ENCODE data around the gene CXorf58. TPM values are rescaled to one million over a fixed set of nuclear protein-coding genes. Genes with fewer than 3 reads are reported as not detected.

The CXorf58 gene
- total RNA-seq, 1 experiment from 2014 or later: not detected

DNA sequence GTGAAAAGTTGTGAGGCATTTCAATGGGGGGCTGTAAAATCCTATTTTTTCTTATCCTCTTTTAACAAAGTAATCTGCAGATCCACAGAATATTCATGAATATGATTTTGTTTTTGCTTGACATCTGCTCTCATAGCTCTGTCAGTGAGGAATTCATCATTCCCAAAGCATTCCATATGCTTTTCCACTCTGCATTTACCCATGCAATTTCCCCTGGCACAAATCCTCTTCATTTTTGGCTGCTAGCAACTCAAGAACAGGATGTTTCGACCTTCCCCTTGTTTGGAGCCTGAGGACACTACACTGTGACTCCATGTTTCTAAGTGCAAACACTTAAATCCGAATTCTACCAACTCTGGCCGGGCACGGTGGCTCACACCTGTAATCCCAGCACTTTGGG, 70.7 kb downstream of the CXorf58 start:
- Histone ChIP-seq H3K4me3 (ENCODE audit: low read depth, low read length, poor library complexity, severe bottlenecking) (no peak overlapping the region), H3K9me3 (ENCODE audit: low read depth, low read length, poor library complexity, severe bottlenecking) (no peaks in the 10 kb centered on the region), H3K27me3 (replicated peaks; ENCODE audit: insufficient read depth, low read depth, low read length, poor library complexity) (peaks cover 4% of the 10 kb centered on the region), H3K36me3 (ENCODE audit: insufficient read depth, low read length, poor library complexity, severe bottlenecking) (peaks cover 2% of the 10 kb centered on the region), H3K4me1 (ENCODE audit: insufficient read depth, low read length, poor library complexity, severe bottlenecking) (no peaks in the 10 kb centered on the region), H3K27ac (ENCODE audit: low read depth, low read length, poor library complexity, severe bottlenecking) (no peak overlapping the region)
- no peak for DNase-seq (ENCODE audit: low spot score)
- no peak for TF ChIP-seq EZH2 (IDR thresholded peaks at IDR 0.05; ENCODE audit: borderline replicate concordance, low read depth, low read length, poor library complexity, severe bottlenecking)
- TF ChIP-seq, protein P1, sequence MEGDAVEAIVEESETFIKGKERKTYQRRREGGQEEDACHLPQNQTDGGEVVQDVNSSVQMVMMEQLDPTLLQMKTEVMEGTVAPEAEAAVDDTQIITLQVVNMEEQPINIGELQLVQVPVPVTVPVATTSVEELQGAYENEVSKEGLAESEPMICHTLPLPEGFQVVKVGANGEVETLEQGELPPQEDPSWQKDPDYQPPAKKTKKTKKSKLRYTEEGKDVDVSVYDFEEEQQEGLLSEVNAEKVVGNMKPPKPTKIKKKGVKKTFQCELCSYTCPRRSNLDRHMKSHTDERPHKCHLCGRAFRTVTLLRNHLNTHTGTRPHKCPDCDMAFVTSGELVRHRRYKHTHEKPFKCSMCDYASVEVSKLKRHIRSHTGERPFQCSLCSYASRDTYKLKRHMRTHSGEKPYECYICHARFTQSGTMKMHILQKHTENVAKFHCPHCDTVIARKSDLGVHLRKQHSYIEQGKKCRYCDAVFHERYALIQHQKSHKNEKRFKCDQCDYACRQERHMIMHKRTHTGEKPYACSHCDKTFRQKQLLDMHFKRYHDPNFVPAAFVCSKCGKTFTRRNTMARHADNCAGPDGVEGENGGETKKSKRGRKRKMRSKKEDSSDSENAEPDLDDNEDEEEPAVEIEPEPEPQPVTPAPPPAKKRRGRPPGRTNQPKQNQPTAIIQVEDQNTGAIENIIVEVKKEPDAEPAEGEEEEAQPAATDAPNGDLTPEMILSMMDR (conservative IDR thresholded peaks at IDR 0.05; ENCODE audit: low read depth, low read length): no peak
- ChIA-PET POLR2A (ENCODE audit: low non-redundant PET) (no interaction called here), CTCF (no interaction called here)
- no TSS peak for BruUV-seq (replicated peaks)
- intact Hi-C loops (cut with micrococcal nuclease; ENCODE audit: unreplicated experiment): no loop called here

DNA sequence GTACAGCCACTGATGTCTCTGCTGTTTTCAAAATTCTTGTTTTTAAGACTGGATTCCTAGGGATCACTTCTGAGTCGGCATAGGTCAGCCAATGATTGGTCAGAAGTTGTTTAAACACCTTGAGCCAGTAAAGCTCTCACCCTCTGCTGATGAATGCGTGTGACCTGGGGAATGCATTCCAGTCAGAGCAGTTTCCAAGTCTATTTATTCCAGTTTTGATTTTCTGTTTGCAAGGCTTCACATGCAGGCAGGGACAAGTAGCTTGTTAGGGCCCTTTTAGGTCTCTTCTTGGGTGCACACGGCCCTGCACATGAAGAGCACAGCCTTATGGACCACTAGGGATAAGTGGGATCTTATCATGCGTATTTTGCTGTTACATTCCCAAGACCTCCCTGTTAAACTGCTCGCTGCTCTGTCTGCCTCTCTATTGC, 72.2 kb downstream of the CXorf58 start:
- DNase-seq (ENCODE audit: low spot score): no peak
- Histone ChIP-seq H3K9me3 (ENCODE audit: low read depth, low read length, poor library complexity, severe bottlenecking) (no peaks in the 10 kb centered on the region), H3K36me3 (ENCODE audit: insufficient read depth, low read length, poor library complexity, severe bottlenecking) (peaks cover 2% of the 10 kb centered on the region), H3K27ac (ENCODE audit: low read depth, low read length, poor library complexity, severe bottlenecking) (no peak overlapping the region), H3K4me3 (ENCODE audit: low read depth, low read length, poor library complexity, severe bottlenecking) (no peak overlapping the region), H3K27me3 (replicated peaks; ENCODE audit: insufficient read depth, low read depth, low read length, poor library complexity) (peaks cover 4% of the 10 kb centered on the region), H3K4me1 (ENCODE audit: insufficient read depth, low read length, poor library complexity, severe bottlenecking) (no peaks in the 10 kb centered on the region)
- POLR2A ChIA-PET (ENCODE audit: low non-redundant PET): no interaction called here
- intact Hi-C loops (cut with micrococcal nuclease; ENCODE audit: unreplicated experiment): no loop called here
- TF ChIP-seq EZH2 (IDR thresholded peaks at IDR 0.05; ENCODE audit: borderline replicate concordance, low read depth, low read length, poor library complexity, severe bottlenecking): no peak
- TF ChIP-seq, protein P1 (conservative IDR thresholded peaks at IDR 0.05; ENCODE audit: low read depth, low read length): no peak
- no TSS peak for BruUV-seq (replicated peaks)
- CTCF ChIA-PET: interaction anchor here (0.6 kb wide), 1 partner anchor 44 kb away, joined by 3 read pairs; no protein-coding TSS in a partner anchor

DNA sequence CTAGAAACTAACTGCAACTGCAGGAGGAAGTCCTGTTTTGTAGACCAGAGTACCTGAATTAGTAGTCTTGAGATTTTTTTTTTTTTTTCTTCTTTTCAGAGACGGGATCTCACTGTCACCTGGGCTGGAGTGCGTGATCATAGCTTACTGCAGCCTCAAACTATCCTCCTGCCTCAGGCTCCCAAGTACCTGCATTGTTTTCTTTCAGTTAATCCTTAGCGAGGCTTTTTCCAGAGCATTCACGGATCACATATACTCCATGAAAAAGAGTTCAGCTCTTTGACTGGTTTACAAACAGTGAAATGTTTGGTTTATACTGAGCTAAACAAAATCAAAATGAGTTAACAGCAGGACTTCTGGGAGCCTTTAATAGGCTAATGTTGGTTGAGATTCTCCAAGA, 73.4 kb downstream of the CXorf58 start:
- H3K36me3 ChIP-seq (ENCODE audit: insufficient read depth, low read length, poor library complexity, severe bottlenecking): peaks cover 5% of the 10 kb centered on the region
- no peak overlapping the region for H3K4me3 ChIP-seq (ENCODE audit: low read depth, low read length, poor library complexity, severe bottlenecking)
- H3K9me3 ChIP-seq (ENCODE audit: low read depth, low read length, poor library complexity, severe bottlenecking): no peaks in the 10 kb centered on the region
- intact Hi-C loops (cut with micrococcal nuclease; ENCODE audit: unreplicated experiment): no loop called here
- ChIA-PET CTCF (no interaction called here), POLR2A (ENCODE audit: low non-redundant PET) (no interaction called here)
- BruUV-seq (replicated peaks): no TSS peak
- DNase-seq (ENCODE audit: low spot score): no peak
- H3K27me3 ChIP-seq (replicated peaks; ENCODE audit: insufficient read depth, low read depth, low read length, poor library complexity): peaks cover 9% of the 10 kb centered on the region
- no peaks in the 10 kb centered on the region for H3K4me1 ChIP-seq (ENCODE audit: insufficient read depth, low read length, poor library complexity, severe bottlenecking)
- H3K27ac ChIP-seq (ENCODE audit: low read depth, low read length, poor library complexity, severe bottlenecking): no peak overlapping the region
- TF ChIP-seq EZH2 (IDR thresholded peaks at IDR 0.05; ENCODE audit: borderline replicate concordance, low read depth, low read length, poor library complexity, severe bottlenecking): no peak
- TF ChIP-seq, protein P1 (conservative IDR thresholded peaks at IDR 0.05; ENCODE audit: low read depth, low read length): no peak
